Caco-2 (cell line): ENCODE data around the gene APOL3. TPM values are rescaled to one million over a fixed set of nuclear protein-coding genes. Genes with fewer than 3 reads are reported as not detected.
"Not testable (repeated sequence)": the region's sequence is repeated elsewhere in the genome, so short reads cannot be mapped to it uniquely, and the experiment has no call there.

Source experiments
- BruUV-seq: library from RNA; stranded (reverse); fragments of 400-500 nt; replicated peaks from 2 replicates; lab custom pipeline; 2021; lab: Mats Ljungman, UMichigan
- CTCF ChIA-PET: fragments of 300-600 bp; sonication (Branson Sonifier 250); formaldehyde crosslinking; loops from one replicate; lab custom pipeline; 2022; ENCODE audit warnings: antibody characterized with exemption; lab: Charles Lee
- POLR2A ChIA-PET: fragments of 300-600 bp; sonication (Branson Sonifier 250); formaldehyde crosslinking; loops from one replicate; lab custom pipeline; 2022; ENCODE audit warnings: antibody characterized with exemption; lab: Charles Lee
- DNase-seq, 2 experiments: peaks; one replicate each; pipeline versions ENCODE4 v3.0.0 to v3.0.0-alpha.2; 2020 to 2022
- H3K27me3 ChIP-seq: replicated peaks from 2 replicates; pipeline ENCODE4 v1.6.0; 2011; ENCODE audit warnings: low read length; ENCODE audit not compliant: control insufficient read depth, insufficient read depth
- H3K36me3 ChIP-seq: 2 replicates; pipeline ENCODE4 v1.5.1; 2011; ENCODE audit warnings: low read length; ENCODE audit not compliant: control insufficient read depth, insufficient read depth
- H3K4me1 ChIP-seq: fragments of 250-450 bp; sonication (Bioruptor Pico); 2 replicates; pipeline ENCODE4 v1.5.1; 2020; ENCODE audit warnings: mild to moderate bottlenecking
- H3K4me3 ChIP-seq: 2 replicates; pipeline ENCODE4 v1.5.1; 2011; ENCODE audit warnings: low read depth, mild to moderate bottlenecking, control low read depth, low read length
- H3K9me3 ChIP-seq: fragments of 250-450 bp; sonication (Bioruptor Pico); 2 replicates; pipeline ENCODE4 v1.5.1; 2020; ENCODE audit warnings: mild to moderate bottlenecking, moderate library complexity
- H3K27ac Mint-ChIP-seq: one replicate; pipeline ENCODE4 v1.8.0; 2022; ENCODE audit warnings: mixed read lengths; ENCODE audit not compliant: unreplicated experiment
- H3K27me3 Mint-ChIP-seq: one replicate; pipeline ENCODE4 v1.8.0; 2022; ENCODE audit warnings: mixed read lengths; ENCODE audit not compliant: insufficient read depth, unreplicated experiment
- H3K36me3 Mint-ChIP-seq: one replicate; pipeline ENCODE4 v1.8.0; 2022; ENCODE audit warnings: mild to moderate bottlenecking, mixed read lengths; ENCODE audit not compliant: insufficient read depth, unreplicated experiment
- H3K4me1 Mint-ChIP-seq: one replicate; pipeline ENCODE4 v1.8.0; 2022; ENCODE audit warnings: low read depth, mixed read lengths; ENCODE audit not compliant: unreplicated experiment
- H3K4me3 Mint-ChIP-seq: one replicate; pipeline ENCODE4 v1.8.0; 2022; ENCODE audit warnings: mild to moderate bottlenecking, moderate library complexity, mixed read lengths; ENCODE audit not compliant: unreplicated experiment
- H3K9me3 Mint-ChIP-seq: one replicate; pipeline ENCODE4 v1.8.0; 2022; ENCODE audit warnings: mixed read lengths; ENCODE audit not compliant: unreplicated experiment
- CTCF ChIP-seq, 2 experiments: fragments of 200-600 bp in 1 of 2; IDR thresholded peaks; 1 replicate in 1 of 2; 2 replicates in 1 of 2; pipeline versions ENCODE4 v1.5.1 to v1.8.0; 2011 to 2022; ENCODE audit warnings: antibody characterized with exemption in 1 of 2, control low read depth in 1 of 2, inconsistent platforms in 1 of 2, low read depth in 1 of 2, low read length in 1 of 2, mild to moderate bottlenecking in 1 of 2, moderate library complexity in 1 of 2; ENCODE audit not compliant: insufficient read depth in 1 of 2, severe bottlenecking in 1 of 2, unreplicated experiment in 1 of 2
- intact Hi-C: fragments of 100-400 bp; cut with micrococcal nuclease; formaldehyde crosslinking; loops from one replicate; pipeline ENCODE4 v1.10.0; 2022; ENCODE audit not compliant: unreplicated experiment
- total RNA-seq: library from RNA; stranded (reverse); gene quantifications from 2 replicates; pipeline ENCODE4 v1.2.3, GENCODE V29; 2022

The APOL3 gene
- total RNA-seq, 1 experiment from 2014 or later = not detected

DNA sequence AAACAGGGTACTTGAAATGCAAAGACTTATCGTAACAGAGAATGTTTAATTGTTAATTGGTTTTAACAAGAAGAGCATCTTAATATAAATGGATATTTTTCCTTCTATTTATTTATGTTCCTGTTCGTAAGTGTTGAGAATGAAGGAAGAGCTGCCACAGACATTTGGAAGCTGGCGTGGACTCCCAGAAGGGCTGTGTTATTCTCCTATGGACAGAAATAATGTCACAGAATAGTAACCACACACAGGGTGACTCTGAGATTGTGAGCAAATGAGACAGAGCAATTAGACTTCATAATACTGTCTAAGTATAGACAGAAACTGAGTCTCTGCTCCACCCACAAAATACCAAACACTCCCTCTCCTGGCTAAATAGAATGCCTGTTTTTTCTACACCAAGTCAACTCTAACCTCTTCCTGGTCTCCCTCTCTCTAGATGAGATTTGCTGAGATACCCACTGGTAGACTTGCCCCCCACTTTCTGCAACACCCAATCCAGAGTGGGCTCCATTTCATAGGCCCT lies 6.1 kb downstream of the APOL3 start:
- H3K4me1 ChIP-seq = peaks cover 21% of the 10 kb centered on the region
- intact Hi-C loops = no loop called here
- Mint-ChIP-seq H3K9me3 (peaks cover 15% of the 10 kb centered on the region), H3K36me3 (no peaks in the 10 kb centered on the region), H3K4me1 (peaks cover 30% of the 10 kb centered on the region), H3K4me3 (no peak overlapping the region), H3K27ac (peak overlapping the region; percentile 3), H3K27me3 (no peaks in the 10 kb centered on the region)
- ChIA-PET CTCF (no interaction called here), POLR2A (no interaction called here)
- BruUV-seq = no TSS peak
- no peaks in the 10 kb centered on the region for H3K9me3 ChIP-seq
- TF ChIP-seq CTCF (IDR thresholded peaks at IDR 0.05; ENCODE audit: insufficient read depth in 1 of 2, low read depth in 1 of 2, low read length in 1 of 2, severe bottlenecking in 1 of 2, unreplicated experiment in 1 of 2) = no peak
- no peaks in the 10 kb centered on the region for H3K27me3 ChIP-seq
- H3K4me3 ChIP-seq = no peak overlapping the region
- no peaks in the 10 kb centered on the region for H3K36me3 ChIP-seq
- DNase-seq = no peak

DNA sequence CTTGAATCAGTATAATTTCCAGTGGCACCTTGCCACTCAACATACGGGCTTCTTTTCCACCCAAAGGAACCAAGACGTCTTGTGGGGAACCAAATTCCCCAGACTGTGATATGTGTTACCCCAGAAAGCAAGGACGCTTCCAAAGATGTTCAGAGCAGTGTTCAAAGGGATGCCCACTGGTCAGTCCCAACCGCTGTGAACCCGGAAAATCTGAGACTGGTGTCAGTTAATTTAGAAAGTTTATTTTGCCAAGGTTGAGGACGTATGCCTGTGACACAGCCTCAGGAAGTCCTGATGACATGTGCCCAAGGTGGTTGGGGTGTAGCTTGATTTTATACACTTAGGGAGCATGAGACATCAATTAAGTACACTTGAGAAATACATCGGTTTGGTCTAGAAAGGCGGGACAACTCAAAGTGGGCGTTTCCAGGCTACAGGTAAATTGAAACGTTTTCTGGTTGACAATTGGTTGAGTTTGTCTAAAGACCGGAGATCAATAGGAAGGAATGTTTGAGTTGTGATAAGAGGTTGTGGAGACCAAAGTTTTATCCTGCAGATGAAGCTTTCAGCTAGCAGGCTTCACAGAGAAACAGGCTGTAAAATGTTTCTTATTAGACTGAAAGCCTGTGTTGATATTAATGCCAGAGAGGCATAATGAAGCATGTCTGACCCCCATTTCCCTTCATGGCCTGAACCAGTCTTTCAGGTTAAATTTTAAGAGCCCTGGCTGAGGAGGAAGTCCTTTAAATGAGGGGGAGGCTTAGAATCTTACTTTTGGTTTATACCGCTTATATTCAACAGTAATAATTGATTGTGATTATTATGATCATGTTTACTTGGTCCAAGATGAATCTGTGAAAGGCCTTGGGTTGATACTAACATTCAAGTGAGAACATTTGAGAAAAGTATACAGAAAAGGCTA lies 6.8 kb downstream of the APOL3 start:
- Histone ChIP-seq H3K36me3 (no peaks in the 10 kb centered on the region), H3K4me1 (peaks cover 21% of the 10 kb centered on the region), H3K9me3 (no peaks in the 10 kb centered on the region), H3K4me3 (no peak overlapping the region), H3K27me3 (no peaks in the 10 kb centered on the region)
- no peaks in the 10 kb centered on the region for H3K27me3 Mint-ChIP-seq
- peaks cover 15% of the 10 kb centered on the region for H3K9me3 Mint-ChIP-seq
- ChIA-PET CTCF (no interaction called here), POLR2A (no interaction called here)
- no peak for TF ChIP-seq CTCF (IDR thresholded peaks at IDR 0.05; ENCODE audit: insufficient read depth in 1 of 2, low read depth in 1 of 2, low read length in 1 of 2, severe bottlenecking in 1 of 2, unreplicated experiment in 1 of 2)
- H3K4me3 Mint-ChIP-seq = peak overlapping the region; percentile 54
- no peaks in the 10 kb centered on the region for H3K36me3 Mint-ChIP-seq
- peak in 1 of 2 experiments; percentile 48 for DNase-seq
- no TSS peak for BruUV-seq
- H3K27ac Mint-ChIP-seq = peak overlapping the region; percentile 3
- intact Hi-C loops = no loop called here
- H3K4me1 Mint-ChIP-seq = peaks cover 30% of the 10 kb centered on the region

DNA sequence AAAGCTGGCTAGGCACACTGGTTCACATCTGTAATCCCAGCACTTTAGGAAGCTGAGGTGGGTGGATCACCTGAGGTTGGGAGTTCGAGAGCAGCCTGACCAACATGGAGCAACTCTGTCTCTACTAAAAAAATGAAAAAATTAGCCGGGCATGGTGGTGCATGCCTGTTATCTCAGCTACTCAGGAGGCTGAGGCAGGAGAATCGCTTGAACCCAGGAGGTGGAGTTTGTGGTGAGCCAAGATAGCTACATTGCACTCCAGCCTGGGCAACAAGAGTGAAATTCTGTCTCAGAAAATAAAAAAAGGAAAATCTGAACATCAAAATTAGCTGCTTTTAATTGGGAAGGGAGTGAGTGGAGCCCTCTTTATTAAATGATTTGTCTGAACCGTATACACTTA lies 7.7 kb downstream of the APOL3 start:
- intact Hi-C loops, H3K27me3 ChIP-seq, H3K9me3 ChIP-seq, H3K36me3 Mint-ChIP-seq, H3K36me3 ChIP-seq, H3K4me3 ChIP-seq, H3K27ac Mint-ChIP-seq, H3K4me3 Mint-ChIP-seq, BruUV-seq, POLR2A ChIA-PET, DNase-seq, CTCF ChIA-PET, H3K27me3 Mint-ChIP-seq: not testable (repeated sequence)
- peaks cover 30% of the 10 kb centered on the region for H3K4me1 Mint-ChIP-seq
- H3K9me3 Mint-ChIP-seq = peaks cover 15% of the 10 kb centered on the region
- H3K4me1 ChIP-seq = peaks cover 21% of the 10 kb centered on the region
